Neural cell (in vitro differentiated cells): ENCODE measurements around the gene GTPBP1. TPM values are rescaled to one million over a fixed set of nuclear protein-coding genes. Genes with fewer than 3 reads are reported as not detected.

Experiments used
- H2AFZ ChIP-seq: fragments of 200-600, 300-800 bp; sonication (generic), shearing (Covaris generic); 2 replicates; pipeline ENCODE4 v1.6.0; 2014; ENCODE audit warnings: low read depth, mild to moderate bottlenecking, antibody characterized with exemption, low read length, moderate library complexity
- H3F3A ChIP-seq: fragments of 200-600 bp; shearing (Covaris generic); 2 replicates; pipeline ENCODE4 v1.6.1; 2016; ENCODE audit warnings: mild to moderate bottlenecking, moderate library complexity, mixed read lengths, antibody characterized with exemption, low read length; ENCODE audit not compliant: insufficient read depth, poor library complexity, severe bottlenecking
- H3K27ac ChIP-seq: fragments of 200-600, 300-800 bp; sonication (generic), shearing (Covaris generic); 2 replicates; pipeline ENCODE4 v1.5.1; 2014; ENCODE audit warnings: mild to moderate bottlenecking, low read length, moderate library complexity
- H3K27me3 ChIP-seq: fragments of 300-800, 200-600 bp; sonication (generic), shearing (Covaris generic); 2 replicates; pipeline ENCODE4 v1.6.0; 2014; ENCODE audit warnings: mild to moderate bottlenecking, low read depth, low read length, moderate library complexity; ENCODE audit not compliant: insufficient read depth
- H3K36me3 ChIP-seq: fragments of 300-800, 200-600 bp; sonication (generic), shearing (Covaris generic); 2 replicates; pipeline ENCODE4 v1.5.1; 2014; ENCODE audit warnings: mild to moderate bottlenecking, antibody characterized with exemption, low read length, moderate library complexity; ENCODE audit not compliant: insufficient read depth
- H3K4me2 ChIP-seq: fragments of 300-800, 200-600 bp; sonication (generic), shearing (Covaris generic); 2 replicates; pipeline ENCODE4 v1.6.0; 2014; ENCODE audit warnings: mild to moderate bottlenecking, low read length
- H3K4me3 ChIP-seq: fragments of 300-800, 200-600 bp; sonication (generic), shearing (Covaris generic); 2 replicates; pipeline ENCODE4 v1.5.1; 2014; ENCODE audit warnings: mild to moderate bottlenecking, low read length, moderate library complexity
- H3K79me2 ChIP-seq: fragments of 200-600 bp; shearing (Covaris generic); replicated peaks from 2 replicates; pipeline ENCODE4 v1.6.0; 2014; ENCODE audit warnings: mild to moderate bottlenecking, low read length, moderate library complexity; ENCODE audit not compliant: insufficient read depth
- H3K9ac ChIP-seq: fragments of 300-800, 200-600 bp; sonication (generic), shearing (Covaris generic); 2 replicates; pipeline ENCODE4 v1.6.1; 2016; ENCODE audit warnings: mild to moderate bottlenecking, low read length, mixed read lengths
- H3K9me2 ChIP-seq: fragments of 200-600 bp; shearing (Covaris generic); 2 replicates; pipeline ENCODE4 v1.6.1; 2016; ENCODE audit warnings: mild to moderate bottlenecking, low read length, mixed read lengths; ENCODE audit not compliant: insufficient read depth
- H3K9me3 ChIP-seq: fragments of 200-600, 300-800 bp; sonication (generic), shearing (Covaris generic); 2 replicates; pipeline ENCODE4 v1.6.1; 2016; ENCODE audit warnings: mild to moderate bottlenecking, mixed run types, low read length, moderate library complexity, mixed read lengths
- H4K20me1 ChIP-seq: fragments of 200-600 bp; shearing (Covaris generic); 2 replicates; pipeline ENCODE4 v1.6.1; 2016; ENCODE audit warnings: mild to moderate bottlenecking, mixed run types; ENCODE audit not compliant: insufficient read depth
- CTCF ChIP-seq: fragments of 450-650 bp; IDR thresholded peaks from 2 replicates; pipeline ENCODE4 v1.5.1; 2014; ENCODE audit warnings: antibody characterized with exemption, mild to moderate bottlenecking, moderate library complexity; ENCODE audit not compliant: poor library complexity, severe bottlenecking
- EP300 ChIP-seq: fragments of 450-650 bp; conservative IDR thresholded peaks from 2 replicates; pipeline ENCODE4 v1.6.1; 2014; ENCODE audit warnings: antibody characterized with exemption, mild to moderate bottlenecking, moderate library complexity; ENCODE audit not compliant: poor library complexity, severe bottlenecking
- EZH2 ChIP-seq: fragments of 200-600, 300-800 bp; shearing (Covaris generic), sonication (generic); IDR thresholded peaks from 2 replicates; pipeline ENCODE4 v1.6.1; 2014; ENCODE audit warnings: antibody characterized with exemption, low read length, borderline replicate concordance, mild to moderate bottlenecking; ENCODE audit not compliant: insufficient read depth, poor library complexity, severe bottlenecking
- MXI1 ChIP-seq: fragments of 450-650 bp; conservative IDR thresholded peaks from 2 replicates; pipeline ENCODE4 v1.6.1; 2014; ENCODE audit warnings: antibody characterized with exemption, mild to moderate bottlenecking; ENCODE audit not compliant: poor library complexity, severe bottlenecking
- POLR2AphosphoS5 ChIP-seq: IDR thresholded peaks from 2 replicates; pipeline ENCODE4 v1.6.1; 2012
- RAD21 ChIP-seq: fragments of 450-650 bp; conservative IDR thresholded peaks from 2 replicates; pipeline ENCODE4 v1.6.1; 2014; ENCODE audit warnings: antibody characterized with exemption, mild to moderate bottlenecking, moderate library complexity
- REST ChIP-seq: IDR thresholded peaks from 2 replicates; pipeline ENCODE4 v1.6.1; 2012; ENCODE audit warnings: borderline replicate concordance
- SMC3 ChIP-seq: fragments of 450-650 bp; conservative IDR thresholded peaks from 2 replicates; pipeline ENCODE4 v1.6.1; 2014; ENCODE audit warnings: antibody characterized with exemption, mild to moderate bottlenecking, moderate library complexity; ENCODE audit not compliant: poor library complexity
- TAF1 ChIP-seq: IDR thresholded peaks from 2 replicates; pipeline ENCODE4 v1.6.1; 2012; ENCODE audit warnings: low read depth
- polyA plus RNA-seq: library from polyadenylated mRNA; depleted of rRNA; stranded (reverse); fragments of >200 nt; gene quantifications from 2 replicates; pipeline ENCODE4 v1.2.3, GENCODE V29; 2014

Gene GTPBP1
- polyA plus RNA-seq, 1 donor from 2014 or later = 31.9 TPM

DNA sequence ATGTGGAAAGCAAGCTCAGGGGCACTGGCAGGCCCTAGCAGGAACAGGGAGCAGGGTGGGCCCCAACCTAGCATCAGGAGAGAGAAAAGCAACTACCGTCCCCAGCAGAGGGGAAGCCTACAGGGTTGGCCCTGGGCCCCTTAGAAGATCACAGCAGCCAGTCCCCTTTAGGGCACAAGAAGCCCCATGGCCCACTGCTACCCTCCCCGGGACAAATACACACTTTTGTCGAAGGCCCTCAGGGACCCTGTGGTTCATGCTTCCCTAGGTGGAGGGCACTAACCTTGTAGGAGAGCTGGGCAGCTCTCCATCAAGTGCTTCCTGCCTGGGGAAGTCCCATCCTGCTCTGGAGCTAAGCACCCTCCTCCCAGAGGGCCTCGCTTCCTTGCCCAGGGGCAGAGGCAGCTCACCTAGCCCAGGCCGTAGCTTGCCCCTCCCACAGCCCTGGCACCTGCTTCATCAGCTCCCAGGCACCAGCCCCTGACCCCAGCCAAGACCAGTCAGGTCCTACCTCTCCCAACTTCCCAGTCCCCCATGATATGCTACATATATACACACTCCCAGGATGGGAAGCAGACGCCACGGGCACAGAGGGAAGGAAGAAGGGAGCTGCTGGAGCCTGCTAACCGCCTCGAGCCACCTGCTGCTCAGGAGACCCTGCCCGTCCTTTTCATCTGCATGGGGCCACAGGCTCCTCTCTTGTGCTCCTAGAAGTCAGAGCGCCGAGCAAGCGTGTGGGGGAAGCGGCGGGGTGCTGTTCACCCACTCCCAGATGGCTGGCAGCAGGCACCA lies 29.9 kb downstream of the GTPBP1 start:
- H3K36me3 ChIP-seq = peaks cover 11% of the 10 kb centered on the region
- H3K4me3 ChIP-seq = no peak overlapping the region
- no peaks in the 10 kb centered on the region for H4K20me1 ChIP-seq
- no peaks in the 10 kb centered on the region for H3K9me3 ChIP-seq
- no peak overlapping the region for H3K27ac ChIP-seq
- peak; percentile 30 for TF ChIP-seq POLR2AphosphoS5
- no peak for TF ChIP-seq EP300
- H3K27me3 ChIP-seq = no peaks in the 10 kb centered on the region
- H3K4me2 ChIP-seq = no peak overlapping the region
- H2AFZ ChIP-seq = no peak overlapping the region
- H3F3A ChIP-seq = no peaks in the 10 kb centered on the region
- no peaks in the 10 kb centered on the region for H3K9me2 ChIP-seq
- no peak overlapping the region for H3K9ac ChIP-seq
- no peaks in the 10 kb centered on the region for H3K79me2 ChIP-seq

- H4K20me1 ChIP-seq = no peaks in the 10 kb centered on the region
- no peak overlapping the region for H3K27ac ChIP-seq
- no peaks in the 10 kb centered on the region for H3K9me3 ChIP-seq
- H2AFZ ChIP-seq = no peak overlapping the region
- H3K9me2 ChIP-seq = no peaks in the 10 kb centered on the region
- H3F3A ChIP-seq = no peaks in the 10 kb centered on the region
- H3K79me2 ChIP-seq = no peaks in the 10 kb centered on the region
- no peak overlapping the region for H3K4me2 ChIP-seq
- TF ChIP-seq POLR2AphosphoS5 = no peak
- TF ChIP-seq REST = no peak
- no peak for TF ChIP-seq RAD21
- TF ChIP-seq CTCF = no peak
- TF ChIP-seq EZH2 = no peak
- no peak for TF ChIP-seq MXI1
- no peak for TF ChIP-seq TAF1
- no peak for TF ChIP-seq SMC3
- peaks cover 16% of the 10 kb centered on the region for H3K36me3 ChIP-seq
- H3K27me3 ChIP-seq = no peaks in the 10 kb centered on the region
- H3K4me3 ChIP-seq = no peak overlapping the region
- no peak overlapping the region for H3K9ac ChIP-seq
Observed at GRCh38 chr22:38736257-38736570, 30.5 kb downstream of the GTPBP1 start.
